H1 (cell line): Measurements from ENCODE around the gene REM2. TPM values are rescaled to one million over a fixed set of nuclear protein-coding genes. Genes with fewer than 3 reads are reported as not detected.

ENCODE experiments used
- EP300 ChIP-seq, 2 experiments: IDR thresholded peaks; 1 replicate in 1 of 2; 2 replicates in 1 of 2; pipeline ENCODE4 v1.6.1; 2011 to 2012; ENCODE audit warnings: low read depth in 2 of 2, low read length in 2 of 2, mild to moderate bottlenecking in 2 of 2, borderline replicate concordance in 1 of 2, inconsistent platforms in 1 of 2, moderate library complexity in 1 of 2
- KDM5A ChIP-seq: fragments of 200-600 bp; IDR thresholded peaks from 2 replicates; pipeline ENCODE4 v1.7.1; 2012; ENCODE audit warnings: mild to moderate bottlenecking, low read length, inconsistent platforms, mixed read lengths
- polyA plus RNA-seq, 7 experiments: library from polyadenylated mRNA; depleted of rRNA in 3 of 7; stranded (reverse) in 5 of 7; unstranded in 2 of 7; fragments of >200 nt in 5 of 7; fragments of 200-250 nt in 2 of 7; gene quantifications; 1 replicate in 5 of 7; 2 replicates in 1 of 7; 4 replicates in 1 of 7; pipeline versions ENCODE4 v1.2.1 to v1.2.3, GENCODE V29; 2011 to 2013; ENCODE audit warnings: missing spikeins in 2 of 7, mixed read lengths in 2 of 7
- total RNA-seq: library from RNA; stranded (reverse); fragmentation: NEBNext Ultra II Directional; extraction: Animal tissue kit (Norgen Biotek cat#: 25700); gene quantifications from 2 replicates; pipeline ENCODE4 v1.2.1, GENCODE V29; 2021

Gene REM2
- total and polyA plus RNA-seq, 2 of the 8 experiments (the other 6 are each of a cell fraction or from before 2014, with no cell fraction given): 1.00 to 1.1 TPM

GRCh38 chr14:22907429-22907828 is 24.4 kb downstream of the REM2 start (continued):
- TF ChIP-seq KDM5A (no peak), EP300 (IDR thresholded peaks at IDR 0.05; ENCODE audit: borderline replicate concordance in 1 of 2, low read depth in 2 of 2, low read length in 2 of 2) (no peak)
